Measurements from ENCODE around the gene ZNF284.
A peak's percentile ranks its signal among the peaks of the same experiment; 100 is the strongest.

ZNF284 gene

DNA sequence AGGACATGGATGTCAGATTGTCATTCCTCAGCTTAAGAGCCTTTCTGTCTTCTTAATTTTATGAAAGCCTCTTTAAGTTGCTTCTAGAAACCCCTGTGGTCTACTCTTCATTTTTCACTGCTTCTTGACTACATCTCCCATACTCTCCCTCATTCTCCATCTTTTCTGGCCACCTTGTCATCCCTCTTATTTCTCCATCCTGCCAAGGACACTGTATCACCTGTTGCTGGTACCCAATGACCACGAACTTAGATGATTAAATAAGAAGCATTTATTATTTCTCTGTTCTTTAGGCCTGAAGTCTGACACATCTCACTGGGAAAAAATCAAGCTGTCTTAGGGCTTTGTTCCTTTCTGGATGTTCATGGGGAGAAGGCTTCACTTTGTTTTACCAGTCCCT lies 10.9 kb upstream of the ZNF284 start:
- DNase-seq (ENCODE audit: insufficient read length) (no peak), FAIRE-seq (no peak)
- TF ChIP-seq POLR2A (IDR thresholded peaks at IDR 0.05; ENCODE audit: low read depth, low read length) (no peak), POLR2AphosphoS5 (IDR thresholded peaks at IDR 0.05; ENCODE audit: low read depth, low read length) (no peak)

DNA sequence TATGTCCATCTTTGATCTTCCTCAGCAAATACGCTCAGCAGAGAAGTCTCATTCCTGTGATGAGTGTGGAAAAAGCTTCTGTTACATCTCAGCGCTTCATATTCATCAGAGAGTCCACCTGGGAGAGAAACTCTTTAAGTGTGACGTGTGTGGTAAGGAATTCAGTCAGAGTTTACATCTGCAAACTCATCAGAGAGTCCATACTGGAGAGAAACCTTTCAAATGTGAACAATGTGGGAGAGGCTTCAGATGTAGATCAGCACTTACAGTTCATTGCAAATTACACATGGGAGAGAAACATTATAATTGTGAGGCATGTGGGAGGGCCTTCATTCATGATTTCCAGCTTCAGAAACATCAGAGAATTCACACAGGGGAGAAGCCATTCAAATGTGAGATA lies 5.7 kb upstream of the ZNF284 start:
- TF ChIP-seq POLR2A (IDR thresholded peaks at IDR 0.05; ENCODE audit: low read depth, low read length) (no peak), POLR2AphosphoS5 (IDR thresholded peaks at IDR 0.05; ENCODE audit: low read depth, low read length) (no peak), TAF1 (IDR thresholded peaks at IDR 0.05; ENCODE audit: borderline replicate concordance, low read depth, low read length) (no peak)
- no peak for FAIRE-seq
- no peak for DNase-seq (ENCODE audit: insufficient read length)

DNA sequence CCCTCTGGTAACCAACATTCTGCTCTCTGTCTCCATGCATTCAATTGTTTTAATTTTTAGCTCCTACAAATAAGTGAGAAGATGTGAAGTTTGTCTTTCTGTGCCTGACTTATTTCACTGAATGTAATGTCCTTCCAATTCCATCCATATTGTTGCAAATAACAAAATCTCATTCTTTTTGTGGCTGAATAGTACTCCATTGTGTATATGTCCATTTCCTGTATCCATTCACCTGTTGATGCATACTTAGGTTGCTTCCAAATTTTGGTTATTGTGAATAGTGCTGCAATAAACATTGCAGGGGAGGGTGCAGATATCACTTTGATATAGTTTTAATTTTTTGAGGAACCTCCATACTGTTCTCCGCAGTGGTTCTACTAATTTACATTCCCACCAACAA lies 2.5 kb upstream of the ZNF284 start:
- DNase-seq (ENCODE audit: insufficient read length) (no peak), FAIRE-seq (no peak)
- TF ChIP-seq POLR2A (IDR thresholded peaks at IDR 0.05; ENCODE audit: low read depth, low read length) (no peak), POLR2AphosphoS5 (IDR thresholded peaks at IDR 0.05; ENCODE audit: low read depth, low read length) (no peak), TAF1 (IDR thresholded peaks at IDR 0.05; ENCODE audit: borderline replicate concordance, low read depth, low read length) (no peak)

DNA sequence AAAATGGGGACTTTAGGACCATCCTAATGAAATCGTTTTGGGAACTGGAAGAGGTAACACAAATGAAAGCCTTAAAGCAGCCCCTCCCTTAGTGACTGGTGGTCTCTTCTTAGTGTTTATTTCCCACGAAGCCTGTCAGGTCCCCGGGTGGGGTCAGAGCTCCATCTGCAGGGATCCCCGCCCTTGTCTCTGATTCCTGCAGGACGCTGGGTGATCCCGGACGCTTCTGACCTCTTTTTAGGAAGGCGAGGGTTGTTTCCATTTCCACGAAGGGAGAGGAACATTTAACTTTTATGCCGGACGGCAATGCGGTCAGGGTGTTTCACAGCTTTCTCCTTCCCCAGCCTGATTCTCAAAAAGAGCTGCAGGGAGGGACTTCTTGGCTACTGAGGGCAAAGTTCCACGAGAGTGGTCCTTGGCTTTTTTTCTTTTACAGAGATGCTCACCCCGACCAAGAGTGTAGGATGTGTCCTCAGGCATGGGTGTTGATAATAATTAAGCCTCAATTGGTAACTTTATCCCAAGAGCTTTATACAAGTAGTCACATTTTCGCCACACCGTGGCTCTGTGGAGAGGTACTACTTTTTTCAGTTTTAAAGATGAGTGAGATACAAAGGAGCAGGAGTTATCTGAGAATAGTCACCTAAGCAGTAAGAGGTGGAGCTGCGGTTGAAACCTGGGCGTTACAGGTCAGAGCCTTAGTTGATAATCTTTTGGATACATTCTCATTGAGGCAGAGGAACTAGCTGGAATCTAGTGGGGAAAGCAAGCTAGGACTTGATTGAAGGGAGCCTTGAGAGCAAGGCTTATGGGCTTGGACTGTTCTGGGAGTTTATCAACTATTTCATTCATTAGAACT lies 813 bp downstream of the ZNF284 start:
- no peak for TF ChIP-seq POLR2AphosphoS5 (IDR thresholded peaks at IDR 0.05; ENCODE audit: low read depth, low read length)
- TF ChIP-seq POLR2A (IDR thresholded peaks at IDR 0.05; ENCODE audit: low read depth, low read length): no peak
- TF ChIP-seq TAF1 (IDR thresholded peaks at IDR 0.05; ENCODE audit: borderline replicate concordance, low read depth, low read length): no peak
- no peak for FAIRE-seq
- DNase-seq (ENCODE audit: insufficient read length): no peak

DNA sequence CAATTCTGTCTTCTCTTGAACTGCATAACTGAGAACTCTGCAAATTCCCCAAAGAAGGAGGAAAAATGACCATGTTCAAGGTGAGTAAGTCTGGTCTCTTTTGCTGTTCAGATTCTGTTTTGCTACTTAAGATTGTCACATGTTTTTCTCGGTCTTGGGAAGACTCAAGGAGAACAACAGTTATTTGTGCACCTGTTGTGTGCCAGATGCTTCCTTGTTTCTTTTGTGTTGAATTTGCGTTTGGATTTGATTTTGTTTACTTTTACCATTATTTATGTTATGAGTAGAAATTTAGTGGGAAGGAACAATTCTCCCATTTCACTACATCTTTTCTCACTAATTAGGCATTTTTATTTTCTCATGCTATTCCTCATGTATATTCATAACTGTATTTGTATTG lies 4.4 kb downstream of the ZNF284 start:
- TF ChIP-seq POLR2A (IDR thresholded peaks at IDR 0.05; ENCODE audit: low read depth, low read length) (no peak), TAF1 (IDR thresholded peaks at IDR 0.05; ENCODE audit: borderline replicate concordance, low read depth, low read length) (no peak), POLR2AphosphoS5 (IDR thresholded peaks at IDR 0.05; ENCODE audit: low read depth, low read length) (no peak)
- no peak for DNase-seq (ENCODE audit: insufficient read length)
- no peak for FAIRE-seq

DNA sequence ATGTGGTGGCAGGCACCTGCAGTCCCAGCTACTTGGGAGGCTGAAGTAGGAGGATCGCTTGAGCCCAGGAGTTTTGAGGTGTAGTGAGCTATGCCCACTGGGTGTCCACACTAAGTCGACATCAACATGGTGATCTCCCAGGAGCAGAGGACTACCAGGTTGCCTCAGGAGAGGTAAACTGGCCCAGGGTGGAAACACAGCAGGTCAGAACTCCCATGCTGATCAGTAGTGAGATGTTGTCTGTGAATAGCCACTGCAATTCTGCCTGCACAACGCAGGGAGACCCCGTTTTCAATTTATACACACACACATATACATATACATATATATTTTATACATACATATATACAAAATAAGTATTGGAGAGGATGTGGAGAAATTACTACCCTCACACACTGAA lies 20.1 kb downstream of the ZNF284 start:
- no peak for TF ChIP-seq POLR2A (IDR thresholded peaks at IDR 0.05; ENCODE audit: low read depth, low read length)
- TF ChIP-seq POLR2AphosphoS5 (IDR thresholded peaks at IDR 0.05; ENCODE audit: low read depth, low read length): no peak
- no peak for TF ChIP-seq TAF1 (IDR thresholded peaks at IDR 0.05; ENCODE audit: borderline replicate concordance, low read depth, low read length)
- FAIRE-seq: no peak
- DNase-seq (ENCODE audit: insufficient read length): no peak

DNA sequence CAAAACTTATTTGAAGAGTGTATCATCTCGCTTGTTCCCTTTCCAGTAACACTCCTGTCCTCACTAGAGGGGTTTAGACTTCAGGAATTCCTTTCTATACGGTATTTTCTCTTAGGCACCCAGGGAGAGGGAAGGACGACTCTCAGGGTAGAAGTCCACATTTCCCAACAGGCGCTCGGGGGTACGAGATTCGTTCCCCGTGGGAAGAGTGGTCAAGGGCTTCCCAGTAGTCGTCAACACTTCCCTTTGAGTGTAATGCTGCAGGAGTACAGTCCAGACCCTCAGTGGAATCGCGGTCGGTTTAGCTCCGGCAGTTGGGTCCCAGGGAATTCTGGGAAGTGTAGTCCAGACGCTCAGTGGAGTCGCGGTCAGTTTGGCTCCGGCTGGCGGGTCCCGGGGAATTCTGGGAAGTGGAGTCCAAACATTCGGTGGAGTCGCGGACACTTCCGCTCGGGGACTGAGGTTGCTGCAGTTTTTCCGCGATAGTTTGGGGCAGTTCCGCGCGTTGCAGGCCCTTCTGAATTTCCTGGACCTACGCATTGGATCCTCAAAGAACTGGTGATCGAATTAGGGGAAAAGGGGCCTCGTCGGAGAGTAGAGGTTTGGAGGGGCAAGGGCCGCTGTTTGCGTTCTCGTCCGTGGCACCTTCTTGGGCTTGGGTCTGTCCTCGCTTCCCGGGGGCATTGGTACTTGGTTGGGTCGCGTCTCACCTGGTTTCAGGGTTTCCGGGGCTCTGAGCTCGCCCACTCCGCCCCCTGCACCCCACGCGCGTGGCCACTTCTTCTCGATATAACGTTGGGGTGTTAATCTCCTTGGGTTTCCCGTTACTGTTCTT lies 22.2 kb downstream of the ZNF284 start, which contains the start of gene ZNF224:
ZNF224 (plus strand) TSS at position 431 of the 835 bp plus-strand sequence. CDS start 3,513 bp downstream, outside the sequence.
- FAIRE-seq (peak; percentile 93), DNase-seq (ENCODE audit: insufficient read length) (peak; percentile 75)
- TF ChIP-seq TAF1 (IDR thresholded peaks at IDR 0.05; ENCODE audit: borderline replicate concordance, low read depth, low read length) (no peak), POLR2A (IDR thresholded peaks at IDR 0.05; ENCODE audit: low read depth, low read length) (peak; percentile 58; the same call in 1 of the 2 replicates)

DNA sequence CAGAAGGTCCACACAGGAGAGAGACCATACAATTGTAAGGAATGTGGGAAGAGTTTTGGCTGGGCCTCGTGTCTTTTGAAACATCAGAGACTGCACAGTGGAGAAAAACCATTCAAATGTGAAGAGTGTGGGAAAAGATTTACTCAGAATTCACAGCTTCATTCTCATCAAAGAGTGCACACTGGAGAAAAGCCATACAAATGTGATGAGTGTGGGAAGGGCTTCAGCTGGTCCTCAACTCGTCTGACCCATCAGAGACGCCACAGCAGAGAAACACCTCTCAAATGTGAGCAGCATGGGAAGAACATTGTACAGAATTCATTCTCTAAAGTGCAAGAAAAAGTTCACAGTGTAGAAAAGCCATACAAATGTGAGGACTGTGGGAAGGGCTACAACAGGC lies 35.8 kb downstream of the ZNF284 start:
- FAIRE-seq: no peak
- no peak for TF ChIP-seq POLR2A (IDR thresholded peaks at IDR 0.05; ENCODE audit: low read depth, low read length)
- TF ChIP-seq TAF1 (IDR thresholded peaks at IDR 0.05; ENCODE audit: borderline replicate concordance, low read depth, low read length): no peak
- no peak for TF ChIP-seq POLR2AphosphoS5 (IDR thresholded peaks at IDR 0.05; ENCODE audit: low read depth, low read length)
- no peak for DNase-seq (ENCODE audit: insufficient read length)

DNA sequence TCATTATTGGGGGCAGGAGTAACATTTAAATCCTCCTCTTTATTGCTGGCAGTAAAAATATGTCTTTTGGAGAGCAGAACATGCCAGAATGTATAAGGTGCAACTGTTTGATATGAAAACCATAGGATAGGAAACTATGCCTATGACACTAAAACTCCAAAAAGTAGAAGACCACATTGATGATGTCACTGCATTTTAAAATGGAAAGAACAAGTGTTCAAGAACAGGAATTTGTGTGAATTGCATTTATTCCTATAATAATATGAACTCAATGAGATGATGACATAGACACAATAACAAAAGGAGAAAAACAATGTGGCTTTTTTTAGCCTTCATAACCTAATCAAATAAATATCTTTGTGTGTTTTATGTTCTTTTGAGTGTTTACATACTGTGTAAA lies 37.5 kb downstream of the ZNF284 start:
- FAIRE-seq: no peak
- TF ChIP-seq POLR2A (IDR thresholded peaks at IDR 0.05; ENCODE audit: low read depth, low read length) (no peak), POLR2AphosphoS5 (IDR thresholded peaks at IDR 0.05; ENCODE audit: low read depth, low read length) (no peak), TAF1 (IDR thresholded peaks at IDR 0.05; ENCODE audit: borderline replicate concordance, low read depth, low read length) (no peak)

DNA sequence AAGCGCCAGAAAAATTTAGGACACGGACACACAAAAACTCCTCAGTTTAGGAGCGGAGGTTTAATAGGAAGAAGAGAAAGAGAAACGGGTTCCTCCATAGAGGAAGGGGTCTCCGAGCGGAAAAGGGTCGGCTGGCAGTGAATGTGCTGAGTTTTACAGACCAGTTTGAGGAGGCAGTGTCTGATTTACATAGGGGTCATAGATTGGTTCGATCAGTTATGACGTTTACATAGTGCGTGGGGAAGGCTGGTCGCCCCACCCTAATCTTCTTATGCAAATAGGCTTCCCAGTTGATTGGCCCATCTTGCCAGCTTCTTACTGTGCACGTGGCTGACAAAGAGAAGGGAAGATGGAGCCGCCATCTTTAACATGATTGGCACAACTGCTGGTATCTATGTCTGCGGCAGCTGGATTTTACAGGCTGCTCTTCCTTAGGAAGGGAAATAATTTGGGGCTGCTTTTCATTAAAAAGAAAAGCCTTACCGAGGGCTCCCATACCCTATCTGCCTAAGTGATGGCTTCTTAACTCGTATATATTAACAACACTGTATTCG lies 40.0 kb downstream of the ZNF284 start:
- FAIRE-seq (no peak), DNase-seq (ENCODE audit: insufficient read length) (no peak)
- no peak for TF ChIP-seq POLR2AphosphoS5 (IDR thresholded peaks at IDR 0.05; ENCODE audit: low read depth, low read length)
- no peak for TF ChIP-seq POLR2A (IDR thresholded peaks at IDR 0.05; ENCODE audit: low read depth, low read length)
- no peak for TF ChIP-seq TAF1 (IDR thresholded peaks at IDR 0.05; ENCODE audit: borderline replicate concordance, low read depth, low read length)

More for the DNA sequence above, 37.5 kb downstream of the ZNF284 start:
- DNase-seq (ENCODE audit: insufficient read length): no peak

DNA sequence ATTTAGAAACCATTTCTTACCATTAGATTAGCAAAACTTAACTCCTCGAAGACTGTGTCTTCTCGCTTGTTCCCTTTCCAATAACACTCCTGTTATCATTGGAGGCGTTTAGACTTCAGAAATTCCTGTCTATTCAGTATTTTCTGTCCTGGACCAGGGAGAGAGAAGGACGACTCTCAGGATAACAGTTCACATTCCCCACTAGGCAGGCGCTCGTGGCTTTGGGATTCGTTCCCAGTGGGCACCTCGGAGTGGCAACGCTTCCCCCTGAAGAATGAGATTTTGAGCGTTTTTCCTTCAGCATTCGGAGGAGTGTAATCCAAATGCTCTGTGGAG lies 40.8 kb downstream of the ZNF284 start:
- TF ChIP-seq POLR2A (IDR thresholded peaks at IDR 0.05; ENCODE audit: low read depth, low read length) (no peak), TAF1 (IDR thresholded peaks at IDR 0.05; ENCODE audit: borderline replicate concordance, low read depth, low read length) (no peak), POLR2AphosphoS5 (IDR thresholded peaks at IDR 0.05; ENCODE audit: low read depth, low read length) (no peak)
- DNase-seq (ENCODE audit: insufficient read length): no peak
- FAIRE-seq: no peak
